Keratinocyte (primary cell): ENCODE results near the gene LCE2C. TPM values are rescaled to one million over a fixed set of nuclear protein-coding genes. Genes with fewer than 3 reads are reported as not detected.

ENCODE experiments used
- DNase-seq: peaks from one replicate; pipeline ENCODE4 v3.0.0-alpha.2; 2011; ENCODE audit warnings: low read depth, missing footprints, low spot score
- FAIRE-seq: peaks from 2 replicates; lab custom pipeline; 2011; peaks lifted over from hg19 to GRCh38; lab: Jason Lieb, UNC
- H2AFZ ChIP-seq: 2 replicates; pipeline ENCODE4 v1.6.0; 2012; ENCODE audit warnings: low read length, control low read depth, inconsistent platforms; ENCODE audit not compliant: control insufficient read depth
- H3K27ac ChIP-seq: 2 replicates; pipeline ENCODE4 v1.5.1; 2011; ENCODE audit warnings: low read length; ENCODE audit not compliant: control insufficient read depth, insufficient read depth
- H3K27me3 ChIP-seq: 3 replicates; pipeline ENCODE4 v1.6.0; 2011; ENCODE audit warnings: low read length; ENCODE audit not compliant: control insufficient read depth, insufficient read depth; ENCODE audit errors: extremely low read depth
- H3K36me3 ChIP-seq, 2 experiments: 2 replicates in 1 of 2; 3 replicates in 1 of 2; pipeline ENCODE4 v1.5.1; 2011; ENCODE audit warnings: low read length in 2 of 2, mild to moderate bottlenecking in 1 of 2; ENCODE audit not compliant: control insufficient read depth in 2 of 2, insufficient read depth in 2 of 2; ENCODE audit errors: extremely low read depth in 1 of 2
- H3K4me1 ChIP-seq: 3 replicates; pipeline ENCODE4 v1.5.1; 2011; ENCODE audit warnings: low read length; ENCODE audit not compliant: control insufficient read depth, insufficient read depth; ENCODE audit errors: extremely low read depth
- H3K4me2 ChIP-seq: 3 replicates; pipeline ENCODE4 v1.6.0; 2011; ENCODE audit warnings: low read depth, low read length; ENCODE audit not compliant: control insufficient read depth, insufficient read depth; ENCODE audit errors: extremely low read depth
- H3K4me3 ChIP-seq, 3 experiments: fragments of 200-600 bp in 1 of 3; sonication (generic) in 1 of 3; 2 replicates in 2 of 3; 3 replicates in 1 of 3; pipeline ENCODE4 v1.5.1; 2011 to 2016; ENCODE audit warnings: low read length in 3 of 3, mild to moderate bottlenecking in 3 of 3, control low read depth in 2 of 3, inconsistent platforms in 1 of 3, low read depth in 1 of 3, mixed read lengths in 1 of 3, mixed run types in 1 of 3, moderate library complexity in 1 of 3; ENCODE audit not compliant: control insufficient read depth in 2 of 3, insufficient read depth in 2 of 3; ENCODE audit errors: extremely low read depth in 1 of 3
- H3K79me2 ChIP-seq: 2 replicates; pipeline ENCODE4 v1.6.0; 2012; ENCODE audit warnings: low read length; ENCODE audit not compliant: control insufficient read depth, insufficient read depth
- H3K9ac ChIP-seq: 3 replicates; pipeline ENCODE4 v1.6.0; 2011; ENCODE audit warnings: low read length; ENCODE audit not compliant: control insufficient read depth, insufficient read depth; ENCODE audit errors: extremely low read depth
- H3K9me1 ChIP-seq: 3 replicates; pipeline ENCODE4 v1.6.0; 2011; ENCODE audit warnings: low read length; ENCODE audit not compliant: control insufficient read depth, insufficient read depth; ENCODE audit errors: extremely low read depth
- H3K9me3 ChIP-seq: 2 replicates; pipeline ENCODE4 v1.5.1; 2012; ENCODE audit warnings: low read depth, low read length; ENCODE audit not compliant: control insufficient read depth
- H4K20me1 ChIP-seq: 3 replicates; pipeline ENCODE4 v1.6.0; 2011; ENCODE audit warnings: low read length; ENCODE audit not compliant: control insufficient read depth, insufficient read depth; ENCODE audit errors: extremely low read depth
- EZH2 ChIP-seq: IDR thresholded peaks from one replicate; pipeline ENCODE4 v1.6.1; 2012; ENCODE audit warnings: inconsistent platforms, mild to moderate bottlenecking, low read length, moderate library complexity
- dilution Hi-C: fragments of 300-500 bp; cut with MboI; formaldehyde crosslinking; loops from one replicate; pipeline ENCODE4 v1.7.0; 2020; ENCODE audit warnings: low sequenced_read_pairs; ENCODE audit not compliant: extremely low pct_ligation_motif_present
- polyA plus RNA-seq, 5 experiments: library from polyadenylated mRNA; depleted of rRNA in 3 of 5; stranded (reverse) in 3 of 5; stranded (forward) in 1 of 5; unstranded in 1 of 5; fragments of >200 nt; gene quantifications; 1 replicate in 1 of 5; 2 replicates in 3 of 5; 3 replicates in 1 of 5; pipeline versions ENCODE4 v1.2.1 to v1.2.3, GENCODE V29; 2011 to 2012; ENCODE audit warnings: missing spikeins in 2 of 5, low read depth in 1 of 5, low replicate concordance in 1 of 5
- TF ChIP-seq, protein P1 (sequence below), 3 experiments: IDR thresholded peaks in 1 of 3; conservative IDR thresholded peaks in 1 of 3; optimal IDR thresholded peaks in 1 of 3; 2 replicates in 2 of 3; 3 replicates in 1 of 3; pipeline versions ENCODE3 to v1.5.1; 2011; ENCODE audit warnings: low read length in 3 of 3, mild to moderate bottlenecking in 3 of 3, moderate library complexity in 2 of 3, control low read depth in 1 of 3, inconsistent platforms in 1 of 3; ENCODE audit not compliant: insufficient read depth in 2 of 3; ENCODE audit errors: extremely low read depth in 1 of 3

Gene LCE2C
- polyA plus RNA-seq, 1 donor (not counting 4 experiments of a cell fraction or from before 2014, with no cell fraction given) = 0.41 TPM

DNA sequence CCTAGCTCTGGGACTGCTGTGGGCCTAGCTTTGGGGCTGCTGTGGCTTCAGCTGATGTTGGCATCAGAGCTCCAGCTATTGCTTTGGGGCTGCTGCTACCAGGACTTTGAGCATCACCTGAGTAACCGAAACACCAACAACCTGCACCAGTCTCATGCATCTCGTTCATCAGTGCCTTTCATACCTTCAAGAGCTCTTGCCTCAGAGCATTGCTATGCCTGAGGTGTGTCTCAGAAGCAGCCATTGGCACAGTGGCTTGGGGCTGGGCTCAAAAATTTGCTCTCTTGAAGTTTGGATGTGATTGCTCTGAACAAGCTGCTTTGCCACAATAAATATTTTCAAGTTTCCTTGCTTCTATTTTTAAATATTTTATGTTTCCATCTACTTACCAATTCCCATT lies 18.6 kb upstream of the LCE2C start:
- Histone ChIP-seq H3K27me3 (no peaks in the 10 kb centered on the region), H2AFZ (no peak overlapping the region), H4K20me1 (no peaks in the 10 kb centered on the region), H3K9me3 (no peaks in the 10 kb centered on the region), H3K9ac (no peak overlapping the region), H3K4me3 (no peak overlapping the region), H3K4me1 (peaks cover 6% of the 10 kb centered on the region), H3K4me2 (no peak overlapping the region), H3K36me3 (no peaks in the 10 kb centered on the region), H3K9me1 (no peaks in the 10 kb centered on the region), H3K27ac (no peak overlapping the region), H3K79me2 (no peaks in the 10 kb centered on the region)
- FAIRE-seq (no peak), DNase-seq (no peak)
- dilution Hi-C loops = no loop called here
- TF ChIP-seq, protein P1, sequence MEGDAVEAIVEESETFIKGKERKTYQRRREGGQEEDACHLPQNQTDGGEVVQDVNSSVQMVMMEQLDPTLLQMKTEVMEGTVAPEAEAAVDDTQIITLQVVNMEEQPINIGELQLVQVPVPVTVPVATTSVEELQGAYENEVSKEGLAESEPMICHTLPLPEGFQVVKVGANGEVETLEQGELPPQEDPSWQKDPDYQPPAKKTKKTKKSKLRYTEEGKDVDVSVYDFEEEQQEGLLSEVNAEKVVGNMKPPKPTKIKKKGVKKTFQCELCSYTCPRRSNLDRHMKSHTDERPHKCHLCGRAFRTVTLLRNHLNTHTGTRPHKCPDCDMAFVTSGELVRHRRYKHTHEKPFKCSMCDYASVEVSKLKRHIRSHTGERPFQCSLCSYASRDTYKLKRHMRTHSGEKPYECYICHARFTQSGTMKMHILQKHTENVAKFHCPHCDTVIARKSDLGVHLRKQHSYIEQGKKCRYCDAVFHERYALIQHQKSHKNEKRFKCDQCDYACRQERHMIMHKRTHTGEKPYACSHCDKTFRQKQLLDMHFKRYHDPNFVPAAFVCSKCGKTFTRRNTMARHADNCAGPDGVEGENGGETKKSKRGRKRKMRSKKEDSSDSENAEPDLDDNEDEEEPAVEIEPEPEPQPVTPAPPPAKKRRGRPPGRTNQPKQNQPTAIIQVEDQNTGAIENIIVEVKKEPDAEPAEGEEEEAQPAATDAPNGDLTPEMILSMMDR (optimal IDR thresholded peaks at IDR 0.05 in 1 of 3, IDR thresholded peaks at IDR 0.05 in 1 of 3, conservative IDR thresholded peaks at IDR 0.05 in 1 of 3; ENCODE audit: extremely low read depth in 1 of 3, insufficient read depth in 2 of 3, low read length in 3 of 3) = no peak
- no peak for TF ChIP-seq EZH2

DNA sequence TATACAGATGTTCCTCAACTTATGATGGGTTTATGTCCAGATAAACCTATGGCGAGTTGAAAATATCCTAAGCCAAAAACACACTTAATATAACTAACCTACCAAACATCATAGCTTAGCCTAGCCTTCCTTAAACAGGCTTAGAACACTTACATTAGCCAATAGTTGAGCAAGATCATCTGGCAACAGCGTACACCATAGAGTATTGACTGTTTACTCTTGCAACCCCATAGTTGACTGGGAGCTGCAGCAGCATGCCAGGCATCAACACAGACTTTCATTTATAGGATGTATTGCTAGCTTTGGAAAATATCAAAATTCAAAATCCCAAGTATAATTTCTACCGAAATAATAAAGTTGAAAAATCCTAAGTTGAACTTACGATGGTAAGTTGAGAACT lies 17.4 kb upstream of the LCE2C start:
- Histone ChIP-seq H3K27me3 (no peaks in the 10 kb centered on the region), H3K4me2 (no peak overlapping the region), H3K9me1 (no peaks in the 10 kb centered on the region), H3K36me3 (no peaks in the 10 kb centered on the region), H3K4me3 (no peak overlapping the region), H3K27ac (no peak overlapping the region), H3K9ac (no peak overlapping the region), H2AFZ (no peak overlapping the region), H4K20me1 (no peaks in the 10 kb centered on the region), H3K9me3 (no peaks in the 10 kb centered on the region), H3K4me1 (peaks cover 6% of the 10 kb centered on the region), H3K79me2 (no peaks in the 10 kb centered on the region)
- DNase-seq (no peak), FAIRE-seq (no peak)
- TF ChIP-seq, protein P1 (optimal IDR thresholded peaks at IDR 0.05 in 1 of 3, IDR thresholded peaks at IDR 0.05 in 1 of 3, conservative IDR thresholded peaks at IDR 0.05 in 1 of 3; ENCODE audit: extremely low read depth in 1 of 3, insufficient read depth in 2 of 3, low read length in 3 of 3) = no peak
- TF ChIP-seq EZH2 = no peak
- dilution Hi-C loops = no loop called here
